ENCODE results near the gene PHF21B. TPM values are rescaled to one million over a fixed set of nuclear protein-coding genes. Genes with fewer than 3 reads are reported as not detected.

PHF21B gene
- total RNA-seq, 4 donors from 2014 or later: under 0.01 to 11.9 (median 2.9) TPM

DNA sequence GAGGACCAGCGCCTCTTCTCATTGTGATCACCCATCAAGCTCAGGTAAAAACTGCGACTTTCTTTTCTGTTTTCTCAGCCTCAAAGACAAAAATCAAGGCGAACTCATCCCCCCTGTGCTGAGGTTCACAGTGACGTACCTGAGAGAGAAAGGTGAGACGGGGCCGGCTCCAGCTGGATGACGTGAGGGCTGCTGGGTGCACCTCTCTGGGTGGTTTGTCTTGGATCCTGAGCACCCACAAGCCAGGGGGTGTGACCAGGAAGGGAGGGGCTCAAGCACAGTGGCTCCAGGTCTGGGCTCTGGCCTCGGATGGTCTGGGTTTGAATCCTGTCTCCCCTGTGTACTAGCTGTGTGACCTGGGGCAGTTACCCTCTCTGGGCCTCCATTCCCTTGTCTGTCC is 164.6 kb downstream of the PHF21B start:
- Histone ChIP-seq H3K27me3 (no peaks in the 10 kb centered on the region), H3K4me1 (no peaks in the 10 kb centered on the region), H3K9me3 (no peaks in the 10 kb centered on the region), H3K27ac (no peak overlapping the region), H3K4me3 (no peak overlapping the region), H3K36me3 (no peaks in the 10 kb centered on the region)
- DNase-seq: no peak
- intact Hi-C loops (cut with DNase I; ENCODE audit: low total_unique reads): no loop called here
- TF ChIP-seq POLR2A (IDR thresholded peaks at IDR 0.05) (no peak), CTCF (IDR thresholded peaks at IDR 0.05) (no peak)

DNA sequence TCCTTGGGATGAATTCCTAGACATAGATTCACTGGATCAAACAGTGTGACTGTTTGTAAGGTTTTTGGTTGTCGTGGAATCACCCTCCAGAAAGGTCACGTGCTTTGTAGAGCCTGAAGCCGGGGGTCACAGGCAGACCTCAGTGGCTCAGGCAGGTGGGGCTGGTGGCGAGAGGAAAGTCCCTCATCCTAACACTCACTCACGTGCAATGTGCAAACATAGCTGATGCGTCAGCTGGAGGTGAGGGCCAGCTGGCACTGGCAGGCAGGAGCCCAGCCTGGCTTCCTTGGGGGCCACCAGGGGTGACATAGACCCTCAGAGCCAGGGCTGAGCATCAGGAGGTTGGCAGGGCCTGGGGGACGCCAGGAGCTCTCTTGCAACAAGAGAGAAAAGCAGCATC is 167.4 kb downstream of the PHF21B start:
- H3K27ac ChIP-seq: no peak overlapping the region
- no peak for DNase-seq
- H3K4me1 ChIP-seq: no peaks in the 10 kb centered on the region
- intact Hi-C loops (cut with DNase I; ENCODE audit: low total_unique reads): no loop called here
- H3K9me3 ChIP-seq: no peaks in the 10 kb centered on the region
- no peaks in the 10 kb centered on the region for H3K36me3 ChIP-seq
- H3K4me3 ChIP-seq: no peak overlapping the region
- TF ChIP-seq POLR2A (IDR thresholded peaks at IDR 0.05) (no peak), CTCF (IDR thresholded peaks at IDR 0.05) (no peak)
- no peaks in the 10 kb centered on the region for H3K27me3 ChIP-seq

DNA sequence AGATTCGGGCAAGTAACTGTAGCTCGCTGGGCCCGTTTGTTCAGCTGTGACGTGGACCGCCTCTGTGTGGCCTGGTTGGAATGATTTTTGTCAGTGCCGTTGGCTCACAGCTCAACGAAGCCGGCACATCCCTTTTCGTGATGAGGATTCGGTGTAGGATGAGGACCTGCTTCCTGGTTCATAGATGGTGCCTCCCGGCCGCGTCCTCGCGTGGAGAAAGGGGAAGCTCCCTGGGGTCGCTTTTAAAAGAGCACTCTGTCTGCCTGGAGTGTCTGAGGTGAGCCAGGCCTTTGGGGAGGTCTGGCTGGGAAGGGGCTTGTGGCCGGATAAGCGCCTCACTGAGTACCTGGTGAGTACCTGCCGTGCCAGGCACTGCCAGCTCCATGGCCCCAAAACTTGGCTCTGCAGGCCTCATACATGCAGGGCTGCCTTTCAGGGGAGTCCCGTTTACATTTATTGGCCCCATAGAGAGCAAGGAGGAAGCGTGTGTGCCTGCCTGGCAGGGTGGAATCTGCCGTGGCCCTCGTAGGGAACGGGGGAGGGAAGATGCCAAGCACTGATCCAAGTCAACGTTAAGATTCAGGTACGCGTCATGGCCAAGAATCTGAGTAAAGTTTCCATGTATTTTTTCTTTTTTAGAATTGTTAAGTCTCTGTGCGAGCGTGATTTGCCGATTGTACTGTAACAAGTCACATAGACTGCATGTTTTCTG is 169.0 kb downstream of the PHF21B start:
- Histone ChIP-seq H3K4me1 (no peaks in the 10 kb centered on the region), H3K27me3 (no peaks in the 10 kb centered on the region), H3K36me3 (no peaks in the 10 kb centered on the region), H3K9me3 (no peaks in the 10 kb centered on the region), H3K27ac (no peak overlapping the region), H3K4me3 (no peak overlapping the region)
- intact Hi-C loops (cut with DNase I; ENCODE audit: low total_unique reads): no loop called here
- TF ChIP-seq POLR2A (IDR thresholded peaks at IDR 0.05) (no peak), CTCF (IDR thresholded peaks at IDR 0.05) (no peak)
- DNase-seq: no peak

DNA sequence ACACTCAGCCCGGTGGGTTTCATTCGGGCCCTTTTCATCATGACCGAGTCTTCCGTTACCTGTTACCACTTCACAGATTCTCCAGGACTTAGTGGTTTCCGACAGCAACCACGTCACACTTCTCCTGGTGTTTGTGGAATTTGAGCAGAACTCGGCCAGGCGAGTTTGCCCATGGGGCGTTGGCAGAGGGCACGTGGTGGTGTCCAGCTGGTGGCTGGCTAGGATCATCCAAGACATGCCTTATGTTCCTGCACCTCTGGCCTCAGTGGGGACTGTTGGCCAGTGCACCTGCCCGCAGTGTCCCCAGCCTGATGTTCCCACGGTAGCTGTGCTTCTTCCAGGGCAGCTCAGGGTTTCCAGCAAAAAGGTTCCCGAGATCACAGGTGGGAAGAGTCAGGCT is 170.1 kb downstream of the PHF21B start:
- Histone ChIP-seq H3K9me3 (no peaks in the 10 kb centered on the region), H3K27me3 (no peaks in the 10 kb centered on the region), H3K36me3 (no peaks in the 10 kb centered on the region), H3K4me3 (no peak overlapping the region), H3K27ac (no peak overlapping the region), H3K4me1 (no peaks in the 10 kb centered on the region)
- TF ChIP-seq POLR2A (IDR thresholded peaks at IDR 0.05) (no peak), CTCF (IDR thresholded peaks at IDR 0.05) (no peak)
- no peak for DNase-seq
- intact Hi-C loops (cut with DNase I; ENCODE audit: low total_unique reads): no loop called here

- DNase-seq: no peak
- intact Hi-C loops (cut with DNase I; ENCODE audit: low total_unique reads): no loop called here
These were observed 170.7 kb downstream of the PHF21B start for GRCh38 chr22:44839061-44839460.

More at GRCh38 chr22:44839061-44839460, 170.7 kb downstream of the PHF21B start:
- Histone ChIP-seq H3K9me3 (peaks cover 0 to under 1% of the 10 kb centered on the region in 2 donors), H3K36me3 (no peaks in the 10 kb centered on the region), H3K4me3 (no peak overlapping the region), H3K27ac (no peak overlapping the region), H3K4me1 (no peaks in the 10 kb centered on the region), H3K27me3 (no peaks in the 10 kb centered on the region)
- no peak for TF ChIP-seq CTCF (IDR thresholded peaks at IDR 0.05)

All from uterus (tissue), 4 donors.